IMR-90 (cell line): Measurements from ENCODE around the gene PAX8. TPM values are rescaled to one million over a fixed set of nuclear protein-coding genes. Genes with fewer than 3 reads are reported as not detected.
"Not testable (repeated sequence)": the region's sequence is repeated elsewhere in the genome, so short reads cannot be mapped to it uniquely, and the experiment has no call there.

ENCODE experiments used
- ATAC-seq: fragments of 200-7000 bp; cut with Tn5 transposase; 2 replicates; pipeline ENCODE4 v1.9.1; 2020; ENCODE audit warnings: low read depth, mild to moderate bottlenecking, moderate library complexity
- BruUV-seq: library from RNA; stranded (reverse); fragments of 400-500 nt; replicated peaks from 2 replicates; lab custom pipeline; 2021; lab: Mats Ljungman, UMichigan
- CTCF ChIA-PET: fragments of 300-600 bp; formaldehyde crosslinking; extraction: SDS; loops from one replicate; lab custom pipeline; 2021; ENCODE audit warnings: antibody characterized with exemption; lab: Yijun Ruan, JAX
- POLR2A ChIA-PET: fragments of 300-600 bp; sonication (Branson Sonifier 250); formaldehyde crosslinking; loops from one replicate; lab custom pipeline; 2022; ENCODE audit warnings: antibody characterized with exemption; ENCODE audit not compliant: unreplicated experiment; lab: Charles Lee
- DNase-seq: peaks from one replicate; pipeline ENCODE4 v3.0.0; 2013
- H2AFZ ChIP-seq: replicated peaks from 2 replicates; pipeline ENCODE3; 2013; ENCODE audit warnings: low read length, mild to moderate bottlenecking; ENCODE audit not compliant: poor library complexity
- H2AK5ac ChIP-seq: 2 replicates; pipeline ENCODE4 v1.6.1; 2013; ENCODE audit warnings: low read depth, low read length, inconsistent platforms
- H2AK9ac ChIP-seq: replicated peaks from 2 replicates; pipeline ENCODE3; 2013; ENCODE audit warnings: mild to moderate bottlenecking, low read depth, low read length, moderate library complexity; ENCODE audit not compliant: poor library complexity
- H2BK120ac ChIP-seq: 2 replicates; pipeline ENCODE4 v1.6.1; 2013; ENCODE audit warnings: low read depth, low read length, inconsistent platforms
- H2BK15ac ChIP-seq: 3 replicates; pipeline ENCODE4 v1.6.1; 2013; ENCODE audit warnings: low read depth, low read length, inconsistent platforms
- H2BK20ac ChIP-seq: 2 replicates; pipeline ENCODE4 v1.6.1; 2013; ENCODE audit warnings: low read depth, mild to moderate bottlenecking, inconsistent platforms, low read length, moderate library complexity
- H2BK5ac ChIP-seq: 2 replicates; pipeline ENCODE4 v1.6.1; 2013; ENCODE audit warnings: mild to moderate bottlenecking, low read depth, low read length, inconsistent platforms; ENCODE audit not compliant: poor library complexity, severe bottlenecking
- H3K14ac ChIP-seq: replicated peaks from 2 replicates; pipeline ENCODE4 v1.6.1; 2013; ENCODE audit warnings: low read depth, low read length, inconsistent platforms
- H3K18ac ChIP-seq: 2 replicates; pipeline ENCODE4 v1.6.1; 2013; ENCODE audit warnings: low read depth, low read length, control low read depth
- H3K23ac ChIP-seq: 2 replicates; pipeline ENCODE4 v1.6.1; 2013; ENCODE audit warnings: low read depth, low read length, inconsistent platforms
- H3K27ac ChIP-seq: 2 replicates; pipeline ENCODE4 v1.5.1; 2013; ENCODE audit warnings: mild to moderate bottlenecking, control low read depth, low read length; ENCODE audit not compliant: insufficient read depth
- H3K27me3 ChIP-seq: 2 replicates; pipeline ENCODE4 v1.6.1; 2013; ENCODE audit warnings: low read length; ENCODE audit not compliant: control insufficient read depth, insufficient read depth
- H3K36me3 ChIP-seq: 2 replicates; pipeline ENCODE4 v1.6.1; 2013; ENCODE audit warnings: low read length, mixed read lengths; ENCODE audit not compliant: control insufficient read depth, insufficient read depth
- H3K4ac ChIP-seq: 2 replicates; pipeline ENCODE4 v1.6.1; 2013; ENCODE audit warnings: low read depth, low read length, inconsistent platforms
- H3K4me1 ChIP-seq: 2 replicates; pipeline ENCODE4 v1.6.1; 2013; ENCODE audit warnings: low read length, mixed read lengths; ENCODE audit not compliant: control insufficient read depth, insufficient read depth
- H3K4me2 ChIP-seq: 2 replicates; pipeline ENCODE4 v1.6.1; 2013; ENCODE audit warnings: low read depth, mild to moderate bottlenecking, control low read depth, low read length, moderate library complexity
- H3K4me3 ChIP-seq: 2 replicates; pipeline ENCODE4 v1.5.1; 2013; ENCODE audit warnings: low read depth, mild to moderate bottlenecking, control low read depth, low read length, moderate library complexity; ENCODE audit not compliant: insufficient read depth
- H3K56ac ChIP-seq: 2 replicates; pipeline ENCODE4 v1.6.1; 2013; ENCODE audit warnings: low read length, inconsistent platforms; ENCODE audit not compliant: insufficient read depth; ENCODE audit errors: extremely low read depth
- H3K79me1 ChIP-seq, 2 experiments: 2 replicates each; pipeline ENCODE4 v1.6.1; 2013; ENCODE audit warnings: low read length in 2 of 2, inconsistent platforms in 1 of 2, low read depth in 1 of 2
- H3K9ac ChIP-seq: 2 replicates; pipeline ENCODE4 v1.6.1; 2013; ENCODE audit warnings: low read depth, low read length, control low read depth
- H3K9me1 ChIP-seq: 2 replicates; pipeline ENCODE4 v1.6.1; 2013; ENCODE audit warnings: low read length, inconsistent platforms; ENCODE audit not compliant: insufficient read depth
- H3K9me3 ChIP-seq: 2 replicates; pipeline ENCODE4 v1.6.1; 2013; ENCODE audit warnings: low read length; ENCODE audit not compliant: control insufficient read depth, insufficient read depth
- H4K20me1 ChIP-seq: 2 replicates; pipeline ENCODE4 v1.6.1; 2013; ENCODE audit warnings: low read length, inconsistent platforms; ENCODE audit not compliant: insufficient read depth
- H4K5ac ChIP-seq: 2 replicates; pipeline ENCODE4 v1.6.1; 2013; ENCODE audit warnings: mild to moderate bottlenecking, low read depth, low read length, control low read depth
- H4K8ac ChIP-seq, 2 experiments: 2 replicates each; pipeline ENCODE4 v1.6.1; 2013; ENCODE audit warnings: low read depth in 2 of 2, low read length in 2 of 2, control low read depth in 1 of 2, inconsistent platforms in 1 of 2
- H4K91ac ChIP-seq: 2 replicates; pipeline ENCODE4 v1.6.1; 2013; ENCODE audit warnings: low read depth, low read length, inconsistent platforms; ENCODE audit not compliant: insufficient read depth
- WGBS, 2 experiments: methylation state at CpG; one replicate each; pipeline versions ENCODE4 v1.1.5 to v1.1.7; 2013; ENCODE audit warnings: missing lambda C conversion rate in 2 of 2; ENCODE audit not compliant: insufficient read length in 1 of 2; ENCODE audit errors: extremely low coverage in 2 of 2; 5-methylcytosine and 5-hydroxymethylcytosine counted together
- dilution Hi-C: fragments of 300-500 bp; cut with HindIII; formaldehyde crosslinking; loops from one replicate; pipeline ENCODE4 v1.14.3; 2018; ENCODE audit warnings: low sequenced_read_pairs; ENCODE audit not compliant: unreplicated experiment
- in situ Hi-C: fragments of 300-500 bp; cut with MboI; formaldehyde crosslinking; loops from 3 replicates; pipeline ENCODE4 v1.14.3; 2019; ENCODE audit warnings: low sequenced_read_pairs, inconsistent platforms, mixed read lengths
- intact Hi-C: fragments of 100-400 bp; cut with micrococcal nuclease; formaldehyde crosslinking; loops from 2 replicates; pipeline ENCODE4 v1.10.0; 2022
- polyA plus RNA-seq, 3 experiments: library from polyadenylated mRNA; depleted of rRNA; stranded (reverse); fragments of >200 nt; gene quantifications; 2 replicates each; pipeline ENCODE4 v1.2.3, GENCODE V29; 2012; ENCODE audit warnings: low replicate concordance in 1 of 3
- total RNA-seq: library from RNA; depleted of rRNA; stranded (reverse); fragments of >200 nt; gene quantifications from 2 replicates; pipeline ENCODE4 v1.2.3, GENCODE V29; 2012

The PAX8 gene
- total and polyA plus RNA-seq, 2 of the 4 experiments (the other 2 are of a cell fraction) = 0.18 to 1.5 TPM

- H3K79me1 ChIP-seq, H3K4me3 ChIP-seq, H3K14ac ChIP-seq, H3K36me3 ChIP-seq, H2AK5ac ChIP-seq, H2BK120ac ChIP-seq, in situ Hi-C loops, BruUV-seq, H2AK9ac ChIP-seq, H3K56ac ChIP-seq, H3K4me2 ChIP-seq, H3K9me3 ChIP-seq, H2BK20ac ChIP-seq, intact Hi-C loops, H3K18ac ChIP-seq, H4K5ac ChIP-seq, CTCF ChIA-PET, H4K8ac ChIP-seq, H2BK5ac ChIP-seq, DNase-seq, H3K27ac ChIP-seq, H3K23ac ChIP-seq, H3K9ac ChIP-seq, H3K4me1 ChIP-seq, POLR2A ChIA-PET, H4K20me1 ChIP-seq, H4K91ac ChIP-seq, ATAC-seq, H3K4ac ChIP-seq, dilution Hi-C loops, H2AFZ ChIP-seq, H3K9me1 ChIP-seq, H2BK15ac ChIP-seq: not testable (repeated sequence)
- 67% methylated on average over 2 of the region's 3 CpGs; no CpG with 5 or more reads in 1 of the 2 experiments for WGBS, 2 experiments
- peaks cover 29% of the 10 kb centered on the region for H3K27me3 ChIP-seq
Measured at GRCh38 chr2:113311191-113311590, 32.5 kb upstream of the PAX8 start.
